Activated CD8-positive, alpha-beta memory T cell treated with anti-CD3 and anti-CD28 coated beads, Interleukin-2, amount 50 U/mL, for 24 hours (primary cell): ENCODE measurements around the gene SPOCK1.

Experiments
- DNase-seq: peaks from one replicate; pipeline ENCODE4 v3.0.0-alpha.2; 2020; ENCODE audit errors: extremely low read depth

Gene SPOCK1

GRCh38 chr5:137442660-137443059 lies 56.5 kb downstream of the SPOCK1 start:
- no peak for DNase-seq

GRCh38 chr5:137441476-137441875 lies 57.6 kb downstream of the SPOCK1 start:
- DNase-seq: no peak

DNA sequence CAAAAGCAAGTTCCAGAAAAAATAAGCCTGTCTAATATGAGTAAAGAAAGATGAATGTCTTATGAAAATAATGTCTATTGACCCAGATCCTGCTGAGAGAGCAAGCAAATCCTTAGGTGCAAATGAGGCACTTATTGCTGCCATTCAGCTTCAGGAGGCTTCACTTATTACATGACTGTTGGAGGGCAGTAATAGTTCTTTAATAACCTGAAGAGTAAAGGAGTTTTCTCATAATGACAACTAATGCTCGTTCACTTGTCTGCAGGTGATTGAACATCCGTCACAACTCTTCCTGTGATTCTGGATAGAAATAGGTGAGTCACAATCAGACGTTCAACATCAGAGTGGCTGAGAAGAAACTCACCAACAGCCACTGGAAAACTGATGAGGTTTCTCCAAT lies 58.3 kb downstream of the SPOCK1 start:
- DNase-seq: no peak

GRCh38 chr5:137439645-137440044 lies 59.5 kb downstream of the SPOCK1 start:
- DNase-seq: no peak

- DNase-seq: no peak
Observed at GRCh38 chr5:137438932-137439331, 60.2 kb downstream of the SPOCK1 start.

GRCh38 chr5:137437774-137438173 lies 61.4 kb downstream of the SPOCK1 start:
- no peak for DNase-seq

GRCh38 chr5:137433539-137433938 lies 65.6 kb downstream of the SPOCK1 start:
- DNase-seq: no peak

DNA sequence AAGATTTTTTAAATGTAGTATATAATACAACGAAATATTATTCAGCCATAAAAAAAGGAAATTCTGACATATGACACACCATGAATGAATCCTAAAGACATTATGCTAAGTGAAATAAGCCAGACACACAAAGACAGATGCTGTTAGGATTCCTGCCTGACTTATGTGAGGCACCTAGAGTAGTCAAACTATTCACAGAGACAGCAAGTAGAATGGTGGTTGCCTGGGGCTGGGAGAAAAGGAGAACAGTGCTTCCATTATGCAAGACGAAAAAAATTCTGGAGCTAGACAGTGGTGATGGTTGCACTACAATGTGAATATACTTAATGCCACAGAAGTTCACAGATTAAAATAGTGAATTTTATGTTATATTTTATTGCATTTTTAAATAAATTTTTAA lies 66.8 kb downstream of the SPOCK1 start:
- no peak for DNase-seq

DNA sequence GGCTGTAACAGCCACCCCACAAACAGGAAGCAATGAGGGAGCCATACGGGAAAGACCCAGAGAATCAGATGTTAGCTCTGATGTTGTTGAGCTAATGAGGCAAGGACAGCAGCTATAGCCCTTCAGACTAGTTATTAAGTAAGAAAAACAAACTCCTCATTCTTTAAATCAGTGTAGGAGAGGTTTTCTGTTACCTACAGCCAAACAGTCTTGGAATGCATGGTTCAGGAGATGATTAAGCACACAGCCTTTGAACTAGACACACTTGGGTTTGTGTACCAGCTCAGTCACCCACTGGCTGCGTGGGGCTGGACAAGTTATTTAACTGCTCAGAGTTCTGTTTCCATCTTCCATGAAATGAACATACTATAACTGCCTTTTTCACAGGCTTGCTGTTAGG lies 68.1 kb downstream of the SPOCK1 start:
- no peak for DNase-seq

GRCh38 chr5:137415231-137415681 lies 83.9 kb downstream of the SPOCK1 start:
- DNase-seq: no peak

- DNase-seq: no peak
Observed at GRCh38 chr5:137414112-137414755, 84.9 kb downstream of the SPOCK1 start.

GRCh38 chr5:137412136-137412535 lies 87.0 kb downstream of the SPOCK1 start:
- DNase-seq: no peak

- DNase-seq: no peak
Observed at GRCh38 chr5:137410234-137411010, 88.7 kb downstream of the SPOCK1 start.

DNA sequence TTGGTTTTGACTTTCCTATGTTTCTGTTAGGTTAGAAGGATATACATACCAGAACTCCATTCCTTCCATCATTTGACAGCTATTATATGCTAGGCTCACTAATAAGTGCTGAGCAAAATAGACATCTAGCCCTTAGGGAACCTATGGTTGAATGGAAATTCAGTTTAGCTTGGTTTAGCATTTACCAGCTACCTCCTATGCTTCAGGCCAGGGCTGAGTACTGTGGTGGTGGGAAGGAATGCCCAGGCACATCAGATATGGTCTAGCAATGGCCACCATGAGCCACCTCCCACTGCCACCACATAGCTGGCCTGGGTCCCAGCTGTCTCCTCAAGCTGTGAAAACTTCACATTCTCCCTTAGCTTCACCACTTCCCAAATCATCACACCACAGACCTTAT lies 89.4 kb downstream of the SPOCK1 start:
- no peak for DNase-seq

DNA sequence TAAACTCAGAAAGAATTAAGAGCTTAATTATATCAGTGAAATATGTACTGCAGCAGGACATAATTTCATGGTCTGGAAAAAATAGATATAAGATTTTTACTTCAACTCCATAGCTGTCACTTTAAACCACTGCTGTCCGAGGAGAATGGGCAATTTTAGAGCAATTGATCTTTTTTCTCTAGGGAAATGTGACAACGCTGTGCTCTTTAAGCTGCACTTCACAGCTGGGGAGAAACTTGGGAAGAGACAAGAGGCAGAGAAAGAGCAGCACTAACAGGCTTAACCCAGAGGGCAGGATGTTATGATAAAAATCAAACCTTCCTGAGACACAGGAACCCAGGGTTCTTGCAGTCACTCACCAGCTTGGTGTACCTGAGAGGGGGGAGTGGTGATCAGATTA lies 92.0 kb downstream of the SPOCK1 start:
- DNase-seq: no peak

DNA sequence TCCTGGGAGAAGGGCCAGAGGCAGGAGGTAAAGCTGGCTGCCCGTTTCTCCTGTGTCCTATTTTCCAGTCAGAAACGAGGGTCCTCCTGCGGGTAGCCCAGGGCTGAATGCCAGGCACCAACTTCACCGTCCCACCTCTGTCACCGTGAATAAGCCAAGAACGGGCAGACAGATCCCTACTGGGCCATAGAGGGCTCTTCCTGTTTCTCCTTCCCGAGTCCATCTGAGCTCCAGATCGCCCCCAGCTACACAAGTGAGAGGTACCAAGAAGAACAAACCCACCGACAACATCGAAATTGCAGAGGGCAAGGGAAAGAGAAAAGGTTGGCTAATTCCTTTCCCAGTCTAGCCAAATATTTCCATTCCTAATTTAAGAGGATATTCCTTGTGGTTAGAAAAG lies 93.7 kb downstream of the SPOCK1 start:
- DNase-seq: no peak

DNA sequence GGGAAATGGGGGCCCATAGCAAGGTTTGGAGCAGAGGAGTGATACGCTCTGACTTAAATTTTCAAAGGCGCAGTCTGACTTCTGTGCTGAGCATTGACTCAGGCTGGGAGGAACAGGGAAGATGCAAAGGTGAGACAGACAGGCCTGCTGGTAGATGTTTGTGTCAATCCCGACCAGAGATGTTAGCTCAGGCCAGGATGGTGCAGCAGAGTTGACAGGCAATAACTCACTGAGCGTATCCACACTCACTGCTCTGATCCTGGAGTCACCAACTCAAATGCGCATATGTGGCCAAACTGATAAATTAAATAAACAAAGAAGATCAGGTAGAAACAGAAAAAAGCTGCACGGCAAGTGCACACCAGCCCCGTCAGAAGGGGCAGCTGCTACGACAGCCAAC lies 95.3 kb downstream of the SPOCK1 start:
- DNase-seq: no peak

GRCh38 chr5:137402436-137403187 lies 96.5 kb downstream of the SPOCK1 start:
- no peak for DNase-seq

DNA sequence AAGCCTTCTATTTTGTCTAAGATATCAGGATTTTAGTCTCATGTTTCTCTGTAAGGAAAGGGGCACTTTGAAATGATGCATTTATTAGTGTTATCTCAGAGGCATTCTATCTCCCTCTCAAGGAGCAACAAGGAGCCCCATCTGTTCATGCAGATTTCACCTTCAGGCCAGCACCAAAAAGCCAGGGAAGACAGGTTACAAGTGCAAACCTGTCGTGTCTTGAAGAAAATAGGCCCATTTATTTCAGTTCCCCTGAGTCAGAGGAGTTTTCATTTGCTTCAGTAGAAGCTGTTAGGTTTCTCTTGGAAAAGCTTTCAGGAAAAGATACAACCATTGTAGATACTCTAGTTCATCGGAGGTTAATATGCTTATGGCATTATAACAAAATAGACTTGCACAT lies 97.2 kb downstream of the SPOCK1 start:
- DNase-seq: no peak

DNA sequence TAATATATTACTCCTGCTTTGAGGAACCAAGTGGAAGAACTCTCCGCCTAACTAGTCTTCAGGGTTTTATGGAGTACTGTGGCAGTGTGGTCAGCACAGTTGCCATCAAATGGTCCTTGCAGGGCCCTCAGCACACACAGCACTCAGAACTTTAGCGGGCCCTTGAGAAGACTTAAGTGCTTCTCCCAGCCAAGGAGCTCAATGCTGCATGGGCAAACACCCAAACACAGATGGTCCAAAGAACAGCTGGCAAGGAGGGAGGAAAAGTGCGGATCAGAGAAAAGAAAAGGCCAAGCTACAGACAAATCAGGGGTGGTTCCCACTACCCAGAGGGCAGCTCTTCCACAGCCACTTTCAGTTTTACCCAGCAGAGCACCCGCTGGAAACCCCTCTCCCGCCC lies 98.6 kb downstream of the SPOCK1 start:
- no peak for DNase-seq

- no peak for DNase-seq
Observed at GRCh38 chr5:137399911-137400310, 99.2 kb downstream of the SPOCK1 start.

DNA sequence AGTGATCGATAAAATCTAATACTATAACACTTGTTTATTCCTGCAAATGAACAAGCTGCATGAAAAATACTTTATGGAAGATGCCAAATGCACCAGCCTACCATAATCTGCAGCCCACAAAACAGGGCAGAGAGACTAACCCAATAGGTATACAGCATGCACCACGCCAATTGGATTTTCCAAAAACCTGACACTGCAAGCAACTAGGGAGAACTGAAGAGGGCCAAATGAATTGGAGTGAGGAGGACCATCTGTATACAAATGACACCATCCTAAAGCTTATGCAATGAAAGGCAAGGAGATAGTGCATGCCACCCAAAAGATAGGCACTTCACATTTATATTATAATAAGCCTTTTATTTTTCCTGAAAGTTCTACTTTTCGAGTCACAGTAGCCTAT lies 100.4 kb downstream of the SPOCK1 start:
- no peak for DNase-seq

DNA sequence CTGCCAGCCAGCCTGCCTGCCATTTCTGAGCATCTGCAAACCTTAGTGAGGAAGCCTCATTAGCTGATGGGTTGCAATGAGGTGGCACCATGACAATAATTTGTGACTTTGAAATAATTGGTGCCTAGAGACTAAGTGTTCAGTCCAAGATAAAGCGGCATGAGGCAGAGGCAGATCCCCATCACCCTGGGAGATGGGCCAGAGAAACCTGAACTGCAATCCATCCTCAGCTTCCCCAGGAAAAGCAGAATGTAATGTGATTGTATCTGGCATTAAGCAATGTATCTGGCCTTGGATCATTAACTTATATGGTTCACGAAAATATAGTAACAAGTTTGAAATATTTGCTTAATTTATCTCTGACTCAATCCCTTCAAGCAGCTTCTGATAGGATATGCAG lies 101.0 kb downstream of the SPOCK1 start:
- no peak for DNase-seq
